ENCODE results near the gene PSMC3.

Gene PSMC3

GRCh38 chr11:47375020-47375419 is 51.2 kb downstream of the PSMC3 start:
- no peak for DNase-seq

- no peak for DNase-seq
Observed at GRCh38 chr11:47374720-47375019, 51.6 kb downstream of the PSMC3 start.

GRCh38 chr11:47373876-47374719 is 52.1 kb downstream of the PSMC3 start:
- peak; percentile 83 for DNase-seq

- no peak for DNase-seq
Observed at GRCh38 chr11:47372422-47372821, 53.8 kb downstream of the PSMC3 start.

GRCh38 chr11:47369676-47370075 is 56.6 kb downstream of the PSMC3 start:
- no peak for DNase-seq
